Ammon's horn (tissue), 1 donor: Measurements from ENCODE around the gene HDAC11.

Experiments
- DNase-seq: peaks from one replicate; pipeline ENCODE4 v3.0.0-alpha.2; 2016; ENCODE audit warnings: low spot score

HDAC11 gene

GRCh38 chr3:13543253-13543652 lies 63.1 kb downstream of the HDAC11 start:
- no peak for DNase-seq

- DNase-seq: no peak
Measured at GRCh38 chr3:13544293-13544831, 64.3 kb downstream of the HDAC11 start.

- no peak for DNase-seq
Measured at GRCh38 chr3:13544951-13545651, 65.0 kb downstream of the HDAC11 start.

- DNase-seq: no peak
Measured at GRCh38 chr3:13545952-13546454, 65.9 kb downstream of the HDAC11 start.

- DNase-seq: no peak
Measured at GRCh38 chr3:13546667-13547171, 66.6 kb downstream of the HDAC11 start.

GRCh38 chr3:13547591-13548371 lies 67.7 kb downstream of the HDAC11 start:
- DNase-seq: no peak

- no peak for DNase-seq
Measured at GRCh38 chr3:13548696-13549622, 68.9 kb downstream of the HDAC11 start, which contains the start of gene FBLN2. Gene FBLN2 (plus strand): TSS chr3:13549125. CDS start chr3:13570356, 21,231 bp downstream.

GRCh38 chr3:13549623-13550422 lies 69.7 kb downstream of the HDAC11 start:
- DNase-seq: no peak

- no peak for DNase-seq
Measured at GRCh38 chr3:13550423-13550690, 70.3 kb downstream of the HDAC11 start.

- DNase-seq: no peak
Measured at GRCh38 chr3:13550791-13551360, 70.8 kb downstream of the HDAC11 start.

GRCh38 chr3:13552857-13553652 lies 72.9 kb downstream of the HDAC11 start:
- no peak for DNase-seq

GRCh38 chr3:13553686-13554085 lies 73.6 kb downstream of the HDAC11 start:
- DNase-seq: no peak

- no peak for DNase-seq
Measured at GRCh38 chr3:13555753-13556152, 75.6 kb downstream of the HDAC11 start.
